ENCODE data around the gene HSBP1.

HSBP1 gene

GRCh38 chr16:83854420-83854819 is 46.6 kb downstream of the HSBP1 start:
- no peak for ATAC-seq
- TF ChIP-seq ZNF8 (CRISPR knock-in tag; IDR thresholded peaks at IDR 0.05) (no peak), ZNF70 (CRISPR knock-in tag; IDR thresholded peaks at IDR 0.05) (no peak), ZFP3 (CRISPR knock-in tag; IDR thresholded peaks at IDR 0.05) (no peak), TSHZ2 (CRISPR knock-in tag; IDR thresholded peaks at IDR 0.05) (no peak), ZFP30 (CRISPR knock-in tag; IDR thresholded peaks at IDR 0.05) (no peak), SNAI2 (CRISPR knock-in tag; IDR thresholded peaks at IDR 0.05) (no peak)

DNA sequence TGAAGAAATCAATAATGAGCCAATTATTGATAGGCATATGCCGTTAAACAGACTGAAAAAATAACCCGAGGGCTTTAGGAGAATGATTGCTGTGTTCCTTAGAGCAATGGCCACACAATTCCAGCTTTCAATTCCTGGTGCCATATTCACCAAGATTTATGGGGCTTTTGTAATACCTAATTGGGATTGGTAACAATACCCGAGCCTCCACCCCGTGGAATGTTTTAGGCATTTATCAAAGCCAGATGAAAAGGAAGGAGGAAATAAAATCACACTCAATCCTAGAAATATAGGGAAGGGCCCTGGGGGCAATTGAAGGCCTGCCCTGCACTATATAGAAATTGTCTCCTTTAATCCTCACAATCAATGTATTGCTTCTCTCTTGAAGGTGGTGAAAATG is 49.0 kb downstream of the HSBP1 start:
- ATAC-seq = no peak
- TF ChIP-seq ESRRG (CRISPR knock-in tag; IDR thresholded peaks at IDR 0.05) (no peak), BACH2 (CRISPR knock-in tag; IDR thresholded peaks at IDR 0.05; ENCODE audit: borderline replicate concordance) (no peak), GLIS3 (CRISPR knock-in tag; IDR thresholded peaks at IDR 0.05) (no peak), ZFP3 (CRISPR knock-in tag; IDR thresholded peaks at IDR 0.05) (no peak), TCF4 (CRISPR knock-in tag; IDR thresholded peaks at IDR 0.05; ENCODE audit: borderline replicate concordance) (no peak), CSRNP3 (CRISPR knock-in tag; IDR thresholded peaks at IDR 0.05) (no peak), ZNF70 (CRISPR knock-in tag; IDR thresholded peaks at IDR 0.05) (no peak), PPARA (CRISPR knock-in tag; IDR thresholded peaks at IDR 0.05; ENCODE audit: borderline replicate concordance) (no peak), ZNF565 (CRISPR knock-in tag; conservative IDR thresholded peaks at IDR 0.05; ENCODE audit: low read depth) (no peak), POU6F1 (CRISPR knock-in tag; IDR thresholded peaks at IDR 0.05; ENCODE audit: borderline replicate concordance, low read depth) (no peak)
- TF ChIP-seq, protein P1, sequence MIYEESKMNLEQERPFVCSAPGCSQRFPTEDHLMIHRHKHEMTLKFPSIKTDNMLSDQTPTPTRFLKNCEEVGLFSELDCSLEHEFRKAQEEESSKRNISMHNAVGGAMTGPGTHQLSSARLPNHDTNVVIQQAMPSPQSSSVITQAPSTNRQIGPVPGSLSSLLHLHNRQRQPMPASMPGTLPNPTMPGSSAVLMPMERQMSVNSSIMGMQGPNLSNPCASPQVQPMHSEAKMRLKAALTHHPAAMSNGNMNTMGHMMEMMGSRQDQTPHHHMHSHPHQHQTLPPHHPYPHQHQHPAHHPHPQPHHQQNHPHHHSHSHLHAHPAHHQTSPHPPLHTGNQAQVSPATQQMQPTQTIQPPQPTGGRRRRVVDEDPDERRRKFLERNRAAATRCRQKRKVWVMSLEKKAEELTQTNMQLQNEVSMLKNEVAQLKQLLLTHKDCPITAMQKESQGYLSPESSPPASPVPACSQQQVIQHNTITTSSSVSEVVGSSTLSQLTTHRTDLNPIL (CRISPR knock-in tag; IDR thresholded peaks at IDR 0.05; ENCODE audit: low read depth) = no peak

- no peak for TF ChIP-seq ZNF8 (CRISPR knock-in tag; IDR thresholded peaks at IDR 0.05)
- TF ChIP-seq TSHZ2 (CRISPR knock-in tag; IDR thresholded peaks at IDR 0.05) = no peak
- TF ChIP-seq ZNF565 (CRISPR knock-in tag; conservative IDR thresholded peaks at IDR 0.05; ENCODE audit: low read depth) = no peak
- TF ChIP-seq PATZ1 (CRISPR knock-in tag; IDR thresholded peaks at IDR 0.05; ENCODE audit: borderline replicate concordance) = no peak
- no peak for TF ChIP-seq PPARA (CRISPR knock-in tag; IDR thresholded peaks at IDR 0.05; ENCODE audit: borderline replicate concordance)
- no peak for TF ChIP-seq POU6F1 (CRISPR knock-in tag; IDR thresholded peaks at IDR 0.05; ENCODE audit: borderline replicate concordance, low read depth)
- no peak for TF ChIP-seq GLIS3 (CRISPR knock-in tag; IDR thresholded peaks at IDR 0.05)
- no peak for TF ChIP-seq RARB (CRISPR knock-in tag; IDR thresholded peaks at IDR 0.05)
- no peak for TF ChIP-seq ZFP30 (CRISPR knock-in tag; IDR thresholded peaks at IDR 0.05)
- no peak for TF ChIP-seq OSR1 (CRISPR knock-in tag; IDR thresholded peaks at IDR 0.05)
- TF ChIP-seq TCF4 (CRISPR knock-in tag; IDR thresholded peaks at IDR 0.05; ENCODE audit: borderline replicate concordance) = no peak
- no peak for TF ChIP-seq ISL1 (CRISPR knock-in tag; IDR thresholded peaks at IDR 0.05)
- TF ChIP-seq TOX (CRISPR knock-in tag; IDR thresholded peaks at IDR 0.05; ENCODE audit: borderline replicate concordance) = no peak
- TF ChIP-seq ZNF70 (CRISPR knock-in tag; IDR thresholded peaks at IDR 0.05) = no peak
- no peak for TF ChIP-seq SNAI2 (CRISPR knock-in tag; IDR thresholded peaks at IDR 0.05)
- TF ChIP-seq CSRNP3 (CRISPR knock-in tag; IDR thresholded peaks at IDR 0.05) = no peak
- no peak for ATAC-seq
Measured at GRCh38 chr16:83859265-83859664, 51.5 kb downstream of the HSBP1 start.

Measured in SK-N-SH treated with all-trans-retinoic acid at 6 μM for 48 hours (cell line).